Measurements from ENCODE around the gene KSR2.

The KSR2 gene

GRCh38 chr12:117499759-117500485 is 468.9 kb downstream of the KSR2 start:
- Histone ChIP-seq H3K27ac (no peak overlapping the region), H3K4me3 (no peak overlapping the region)
- TF ChIP-seq CTCF (IDR thresholded peaks at IDR 0.05): no peak
- DNase-seq (ENCODE audit: low spot score): no peak

- no peak for TF ChIP-seq CTCF (IDR thresholded peaks at IDR 0.05)
- DNase-seq (ENCODE audit: low spot score): no peak
- Histone ChIP-seq H3K4me3 (no peak overlapping the region), H3K27ac (no peak overlapping the region)
Observed at GRCh38 chr12:117498880-117499279, 469.9 kb downstream of the KSR2 start.

- H3K27ac ChIP-seq: no peak overlapping the region
- no peak for TF ChIP-seq CTCF (IDR thresholded peaks at IDR 0.05)
- H3K4me3 ChIP-seq: no peak overlapping the region
- DNase-seq (ENCODE audit: low spot score): no peak
Observed at GRCh38 chr12:117498256-117498655, 470.5 kb downstream of the KSR2 start.

GRCh38 chr12:117497407-117497806 is 471.4 kb downstream of the KSR2 start:
- no peak for TF ChIP-seq CTCF (IDR thresholded peaks at IDR 0.05)
- no peak overlapping the region for H3K27ac ChIP-seq
- no peak overlapping the region for H3K4me3 ChIP-seq
- DNase-seq (ENCODE audit: low spot score): no peak

GRCh38 chr12:117494833-117495655 is 473.7 kb downstream of the KSR2 start:
- Histone ChIP-seq H3K27ac (no peak overlapping the region), H3K4me3 (no peak overlapping the region)
- no peak for TF ChIP-seq CTCF (IDR thresholded peaks at IDR 0.05)
- DNase-seq (ENCODE audit: low spot score): no peak

GRCh38 chr12:117491711-117492110 is 477.1 kb downstream of the KSR2 start:
- Histone ChIP-seq H3K27ac (no peak overlapping the region), H3K4me3 (no peak overlapping the region)
- TF ChIP-seq CTCF (IDR thresholded peaks at IDR 0.05): no peak
- no peak for DNase-seq (ENCODE audit: low spot score)

- H3K4me3 ChIP-seq: no peak overlapping the region
- DNase-seq (ENCODE audit: low spot score): no peak
- H3K27ac ChIP-seq: no peak overlapping the region
- TF ChIP-seq CTCF (IDR thresholded peaks at IDR 0.05): no peak
Observed at GRCh38 chr12:117490130-117490529, 478.7 kb downstream of the KSR2 start.
